H54 (cell line): Measurements from ENCODE around the gene PTPA.

ENCODE experiments used
- DNase-seq: peaks from one replicate; pipeline ENCODE4 v3.0.0; 2011; ENCODE audit warnings: low spot score, mixed read lengths; ENCODE audit not compliant: insufficient read length
- FAIRE-seq: peaks from 3 replicates; lab custom pipeline; 2011; peaks lifted over from hg19 to GRCh38; lab: Jason Lieb, UNC
- POLR2A ChIP-seq: IDR thresholded peaks from 2 replicates; pipeline ENCODE4 v1.6.1; 2011; ENCODE audit warnings: low read depth, mild to moderate bottlenecking, low read length

The PTPA gene

GRCh38 chr9:129174102-129174723 lies 63.0 kb downstream of the PTPA start:
- DNase-seq (peak; percentile 70), FAIRE-seq (no peak)
- 0 out of 2 replicates have a peak, but pooled peaks have one; percentile 24 for TF ChIP-seq POLR2A

- FAIRE-seq = no peak
- peak; percentile 65 for DNase-seq
- TF ChIP-seq POLR2A = no peak
Observed at GRCh38 chr9:129174724-129175514, 63.7 kb downstream of the PTPA start.

GRCh38 chr9:129175515-129175824 lies 64.3 kb downstream of the PTPA start:
- TF ChIP-seq POLR2A = no peak
- DNase-seq (no peak), FAIRE-seq (no peak)

DNA sequence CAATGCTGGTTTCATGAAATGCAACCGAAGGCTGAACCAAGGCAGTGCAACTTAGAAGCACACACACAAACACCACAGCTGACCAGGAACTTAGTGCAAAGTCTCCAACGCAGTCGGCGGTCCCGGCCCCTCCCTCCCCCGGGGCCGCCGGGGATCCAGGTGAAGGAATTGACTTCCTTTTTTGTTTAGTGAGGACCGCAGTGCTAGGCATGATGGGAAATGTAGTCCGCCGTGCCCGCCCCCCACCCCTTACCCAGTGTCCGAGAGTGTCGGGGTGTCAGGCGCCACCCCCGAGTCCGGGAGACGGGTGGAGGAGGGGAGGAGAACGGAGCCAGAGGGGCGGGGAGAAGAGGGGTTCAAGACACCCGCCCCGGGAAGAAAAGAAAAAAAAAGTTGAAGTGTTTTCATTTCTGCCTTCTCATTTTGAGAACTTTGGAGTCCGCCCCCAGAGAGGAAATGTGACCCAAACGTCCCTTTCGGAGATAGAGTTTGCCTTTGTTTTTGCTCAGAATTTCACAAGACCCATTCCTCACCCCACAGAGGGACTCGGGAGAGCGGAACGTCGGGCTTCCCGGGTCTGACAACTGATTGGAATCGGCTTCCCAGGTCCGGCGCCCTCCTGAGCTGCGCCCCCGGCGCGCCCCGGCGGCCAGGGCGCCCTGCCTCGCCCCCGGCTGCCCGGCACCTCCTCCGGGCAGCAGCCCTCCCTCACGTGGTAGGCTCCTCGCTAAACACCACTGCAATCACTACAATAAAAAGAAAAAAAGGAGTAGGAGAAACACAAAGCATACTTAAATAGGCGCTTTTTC lies 64.8 kb downstream of the PTPA start:
- peak; percentile 14; the same call in 1 of the 2 replicates for TF ChIP-seq POLR2A
- peak; percentile 85 for DNase-seq
- FAIRE-seq = peak; percentile 23

DNA sequence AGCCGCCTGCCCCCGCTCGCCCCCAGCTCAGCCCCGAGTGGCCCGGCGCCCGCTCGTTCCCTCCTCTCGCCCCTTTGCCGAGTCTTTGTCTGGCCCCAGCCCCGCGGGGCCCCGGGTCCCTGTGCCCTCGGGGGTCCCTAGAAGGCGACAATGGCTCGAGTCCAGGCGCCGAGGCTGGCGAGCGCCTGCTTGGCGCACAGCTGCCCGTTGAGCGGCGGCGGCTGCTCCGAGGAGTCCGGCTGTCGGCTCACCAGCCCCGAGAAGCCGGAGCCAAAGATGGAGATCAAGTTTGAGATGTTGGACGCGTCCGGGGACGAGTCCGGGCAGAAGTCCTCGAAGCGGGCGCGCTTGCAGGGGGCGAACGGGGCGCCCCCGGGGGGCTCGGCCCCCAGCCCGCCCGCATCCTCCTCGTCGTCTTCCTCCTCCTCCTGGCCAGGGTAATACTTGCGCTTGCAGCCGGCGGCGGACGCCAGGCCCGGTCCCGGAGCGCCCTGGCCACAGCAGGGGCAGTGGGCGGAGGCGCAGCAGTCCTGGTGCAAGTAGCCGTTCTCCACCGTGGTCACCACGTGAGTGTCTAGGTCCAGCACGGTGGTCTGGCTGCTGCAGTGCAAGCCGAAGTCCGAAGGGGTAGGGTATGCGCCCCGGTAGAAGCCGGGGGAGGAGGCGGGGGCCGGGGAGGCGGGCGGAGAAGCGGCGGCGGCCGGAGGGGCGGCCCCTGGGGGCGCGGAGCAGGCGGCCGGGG lies 65.7 kb downstream of the PTPA start:
- no peak for DNase-seq
- no peak for FAIRE-seq
- no peak for TF ChIP-seq POLR2A

- FAIRE-seq = no peak
- DNase-seq = no peak
- TF ChIP-seq POLR2A = no peak
Observed at GRCh38 chr9:129177443-129177790, 66.2 kb downstream of the PTPA start.

DNA sequence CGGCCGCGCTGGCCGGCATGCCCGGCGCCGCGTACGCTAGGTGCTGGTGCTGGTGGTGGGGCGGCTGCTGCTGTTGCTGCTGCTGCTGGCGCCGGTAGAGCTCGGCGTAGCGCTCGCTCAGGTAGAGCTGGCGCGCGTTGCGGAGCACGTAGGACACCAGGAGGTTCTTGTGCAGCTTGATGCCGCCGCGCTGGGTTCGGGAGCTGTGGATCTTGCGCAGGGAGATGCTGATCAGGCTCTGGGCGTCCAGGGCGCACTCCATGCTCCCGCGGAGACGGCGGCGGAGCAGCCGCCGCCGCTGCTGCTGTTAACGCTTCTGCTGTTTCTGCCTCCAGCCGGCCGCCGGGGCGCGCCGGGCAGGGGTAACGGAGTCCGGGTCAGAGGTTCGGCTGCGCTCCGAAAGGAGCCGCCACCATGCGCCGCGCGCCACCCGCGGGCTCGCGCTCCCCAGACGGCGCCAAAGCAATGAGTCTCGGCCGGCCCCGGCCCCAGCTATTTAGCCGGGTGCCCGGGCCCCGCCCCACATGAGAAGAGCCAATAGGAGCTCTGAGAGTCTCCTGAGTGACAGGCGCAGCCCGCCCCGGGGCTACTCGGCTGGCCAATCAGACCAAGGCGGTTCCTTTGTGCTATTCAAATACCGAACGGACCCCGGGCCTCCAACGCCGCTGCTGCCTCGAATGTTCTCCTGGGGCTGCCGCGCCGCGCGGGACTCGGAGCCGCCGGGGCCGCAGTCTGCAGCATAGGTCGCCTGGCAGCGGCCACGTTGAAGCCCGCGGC lies 66.8 kb downstream of the PTPA start, which contains the start of gene IER5L:
IER5L (minus strand) TSS at position 471 of the 777 bp plus-strand sequence; CDS start at position 262, 209 bp downstream.
- peak; percentile 97 for TF ChIP-seq POLR2A
- FAIRE-seq = no peak
- DNase-seq = peak; percentile 98

- FAIRE-seq = no peak
- no peak for TF ChIP-seq POLR2A
- DNase-seq = no peak
Observed at GRCh38 chr9:129178568-129179382, 67.6 kb downstream of the PTPA start.

- FAIRE-seq = no peak
- no peak for DNase-seq
- no peak for TF ChIP-seq POLR2A
Observed at GRCh38 chr9:129181246-129181645, 70.0 kb downstream of the PTPA start.

DNA sequence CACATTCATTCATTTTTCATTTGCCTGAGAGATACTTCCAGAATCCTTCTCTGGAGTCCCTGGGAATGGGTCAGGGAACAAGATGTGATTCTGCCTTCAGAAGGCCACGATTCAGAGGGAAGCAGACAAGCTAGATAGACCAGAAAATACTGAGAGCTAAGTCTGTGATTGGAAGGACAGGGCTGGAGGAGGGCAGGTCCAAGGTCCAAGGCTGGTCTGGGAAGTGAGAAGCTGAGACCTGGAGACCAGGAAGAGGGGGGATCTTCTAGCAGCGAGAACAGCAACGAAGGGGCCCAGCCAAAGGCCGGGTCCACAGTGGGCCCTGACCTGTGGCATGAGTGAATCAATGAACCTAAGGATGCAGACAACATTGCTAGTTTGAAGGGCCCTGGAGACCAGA lies 70.9 kb downstream of the PTPA start:
- FAIRE-seq = no peak
- no peak for DNase-seq
- no peak for TF ChIP-seq POLR2A

- FAIRE-seq = no peak
- DNase-seq = no peak
- no peak for TF ChIP-seq POLR2A
Observed at GRCh38 chr9:129182625-129183494, 71.6 kb downstream of the PTPA start.
